Panc1 (cell line): ENCODE measurements around the gene MYT1.

ENCODE experiments used
- CTCF ChIP-seq: fragments of 450-650 bp; IDR thresholded peaks from 2 replicates; pipeline ENCODE4 v1.5.1; 2017; ENCODE audit warnings: mild to moderate bottlenecking
- SIN3A ChIP-seq: IDR thresholded peaks from 2 replicates; pipeline ENCODE4 v1.6.1; 2012; ENCODE audit warnings: low read depth, mild to moderate bottlenecking, low read length, moderate library complexity, borderline replicate concordance; ENCODE audit not compliant: insufficient read depth
- TCF7L2 ChIP-seq: IDR thresholded peaks from 2 replicates; pipeline ENCODE4 v1.6.1; 2011; ENCODE audit warnings: mild to moderate bottlenecking, low read depth, low read length, inconsistent platforms
- TF ChIP-seq, protein P1 (sequence below), 2 experiments: IDR thresholded peaks; 2 replicates each; pipeline ENCODE4 v1.6.1; 2011 to 2012; ENCODE audit warnings: low read depth in 2 of 2, control low read depth in 1 of 2, low read length in 1 of 2, mild to moderate bottlenecking in 1 of 2, moderate library complexity in 1 of 2; ENCODE audit not compliant: insufficient read depth in 1 of 2

- no peak for TF ChIP-seq CTCF
- TF ChIP-seq TCF7L2 = no peak
- TF ChIP-seq, protein P1, sequence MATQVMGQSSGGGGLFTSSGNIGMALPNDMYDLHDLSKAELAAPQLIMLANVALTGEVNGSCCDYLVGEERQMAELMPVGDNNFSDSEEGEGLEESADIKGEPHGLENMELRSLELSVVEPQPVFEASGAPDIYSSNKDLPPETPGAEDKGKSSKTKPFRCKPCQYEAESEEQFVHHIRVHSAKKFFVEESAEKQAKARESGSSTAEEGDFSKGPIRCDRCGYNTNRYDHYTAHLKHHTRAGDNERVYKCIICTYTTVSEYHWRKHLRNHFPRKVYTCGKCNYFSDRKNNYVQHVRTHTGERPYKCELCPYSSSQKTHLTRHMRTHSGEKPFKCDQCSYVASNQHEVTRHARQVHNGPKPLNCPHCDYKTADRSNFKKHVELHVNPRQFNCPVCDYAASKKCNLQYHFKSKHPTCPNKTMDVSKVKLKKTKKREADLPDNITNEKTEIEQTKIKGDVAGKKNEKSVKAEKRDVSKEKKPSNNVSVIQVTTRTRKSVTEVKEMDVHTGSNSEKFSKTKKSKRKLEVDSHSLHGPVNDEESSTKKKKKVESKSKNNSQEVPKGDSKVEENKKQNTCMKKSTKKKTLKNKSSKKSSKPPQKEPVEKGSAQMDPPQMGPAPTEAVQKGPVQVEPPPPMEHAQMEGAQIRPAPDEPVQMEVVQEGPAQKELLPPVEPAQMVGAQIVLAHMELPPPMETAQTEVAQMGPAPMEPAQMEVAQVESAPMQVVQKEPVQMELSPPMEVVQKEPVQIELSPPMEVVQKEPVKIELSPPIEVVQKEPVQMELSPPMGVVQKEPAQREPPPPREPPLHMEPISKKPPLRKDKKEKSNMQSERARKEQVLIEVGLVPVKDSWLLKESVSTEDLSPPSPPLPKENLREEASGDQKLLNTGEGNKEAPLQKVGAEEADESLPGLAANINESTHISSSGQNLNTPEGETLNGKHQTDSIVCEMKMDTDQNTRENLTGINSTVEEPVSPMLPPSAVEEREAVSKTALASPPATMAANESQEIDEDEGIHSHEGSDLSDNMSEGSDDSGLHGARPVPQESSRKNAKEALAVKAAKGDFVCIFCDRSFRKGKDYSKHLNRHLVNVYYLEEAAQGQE (IDR thresholded peaks at IDR 0.05; ENCODE audit: insufficient read depth in 1 of 2, low read depth in 2 of 2, low read length in 1 of 2) = no peak
- no peak for TF ChIP-seq SIN3A
Measured at GRCh38 chr20:64160118-64160517, 4.1 kb upstream of the MYT1 start.
